HG03060 (cell line): ENCODE measurements around the gene DHX8.
"Not testable (repeated sequence)": the region's sequence is repeated elsewhere in the genome, so short reads cannot be mapped to it uniquely, and the experiment has no call there.

Experiments
- ATAC-seq: cut with Tn5 transposase; IDR thresholded peaks from one replicate; pipeline ENCODE4 v1.9.1; 2021; ENCODE audit warnings: low read depth, moderate number of reproducible peaks; ENCODE audit not compliant: unreplicated experiment

The DHX8 gene

GRCh38 chr17:43459878-43460277, 23.9 kb upstream of the DHX8 start:
- not testable (repeated sequence) for ATAC-seq

- ATAC-seq, result no peak
Measured at GRCh38 chr17:43461185-43461584, 22.6 kb upstream of the DHX8 start.

GRCh38 chr17:43462569-43462968, 21.2 kb upstream of the DHX8 start:
- ATAC-seq, result not testable (repeated sequence)

- no peak for ATAC-seq
Measured at GRCh38 chr17:43463241-43463640, 20.5 kb upstream of the DHX8 start.

- no peak for ATAC-seq
Measured at GRCh38 chr17:43464046-43464445, 19.7 kb upstream of the DHX8 start.

- no peak for ATAC-seq
Measured at GRCh38 chr17:43465049-43465448, 18.7 kb upstream of the DHX8 start.

- no peak for ATAC-seq
Measured at GRCh38 chr17:43467981-43468581, 15.7 kb upstream of the DHX8 start.

- no peak for ATAC-seq
Measured at GRCh38 chr17:43468691-43469139, 15.1 kb upstream of the DHX8 start.

- ATAC-seq, result no peak
Measured at GRCh38 chr17:43469145-43469544, 14.6 kb upstream of the DHX8 start.

GRCh38 chr17:43471585-43472160, 12.1 kb upstream of the DHX8 start:
- no peak for ATAC-seq

- no peak for ATAC-seq
Measured at GRCh38 chr17:43475494-43476089, 8.2 kb upstream of the DHX8 start.

- ATAC-seq, result not testable (repeated sequence)
Measured at GRCh38 chr17:43476306-43476705, 7.5 kb upstream of the DHX8 start.

- ATAC-seq, result no peak
Measured at GRCh38 chr17:43477832-43478634, 5.7 kb upstream of the DHX8 start.

- no peak for ATAC-seq
Measured at GRCh38 chr17:43479948-43480347, 3.8 kb upstream of the DHX8 start.

GRCh38 chr17:43482103-43483012, 1.4 kb upstream of the DHX8 start:
- no peak for ATAC-seq

GRCh38 chr17:43490621-43491020, 6.8 kb downstream of the DHX8 start:
- ATAC-seq, result no peak

- ATAC-seq, result not testable (repeated sequence)
Measured at GRCh38 chr17:43509440-43509839, 25.7 kb downstream of the DHX8 start.

- not testable (repeated sequence) for ATAC-seq
Measured at GRCh38 chr17:43511199-43511598, 27.4 kb downstream of the DHX8 start.

- no peak for ATAC-seq
Measured at GRCh38 chr17:43515656-43516055, 31.9 kb downstream of the DHX8 start.

- ATAC-seq, result no peak
Measured at GRCh38 chr17:43517161-43517560, 33.4 kb downstream of the DHX8 start.
